22Rv1 (cell line): ENCODE results near the gene PDK2.

Source experiments
- CTCF ChIP-seq: fragments of 450-650 bp; IDR thresholded peaks from 2 replicates; pipeline ENCODE4 v1.5.1; 2017; ENCODE audit warnings: mild to moderate bottlenecking
- ZFX ChIP-seq: fragments of 450-650 bp; IDR thresholded peaks from 2 replicates; pipeline ENCODE4 v1.6.1; 2017; ENCODE audit warnings: antibody characterized with exemption, borderline replicate concordance

GRCh38 chr17:50141745-50142110, 46.6 kb downstream of the PDK2 start:
- TF ChIP-seq CTCF (no peak), ZFX (no peak)
